K562 (cell line): ENCODE measurements around the gene ANKS1B. TPM values are rescaled to one million over a fixed set of nuclear protein-coding genes. Genes with fewer than 3 reads are reported as not detected.

Experiments
- ATAC-seq: fragments of 200-7000 bp; cut with Tn5 transposase; 3 replicates; pipeline ENCODE4 v1.9.1; 2020; ENCODE audit warnings: moderate library complexity
- BruUV-seq: library from RNA; stranded (reverse); fragments of 400-500 nt; replicated peaks from 2 replicates; lab custom pipeline; 2021; lab: Mats Ljungman, UMichigan
- CTCF ChIA-PET: fragments of 300-600 bp; formaldehyde crosslinking; extraction: SDS; loops from one replicate; lab custom pipeline; 2021; ENCODE audit warnings: low intra/inter-chr PET ratio; lab: Yijun Ruan, JAX
- POLR2A ChIA-PET: fragments of 300-600, 350-650 bp; sonication (Branson Sonifier 250); formaldehyde crosslinking; extraction: SDS; loops from one replicate; lab custom pipeline; 2021; ENCODE audit warnings: antibody characterized with exemption, inconsistent platforms; lab: Yijun Ruan, JAX
- DNase-seq, 4 experiments: peaks; one replicate each; pipeline versions ENCODE4 v3.0.0 to v3.0.0-alpha.2; 2011 to 2018; ENCODE audit warnings: low spot score in 3 of 4, mixed read lengths in 3 of 4; ENCODE audit errors: extremely low read depth in 1 of 4
- FAIRE-seq: peaks from 2 replicates; lab custom pipeline; 2011; peaks lifted over from hg19 to GRCh38; lab: Jason Lieb, UNC
- H2AFZ ChIP-seq: 2 replicates; pipeline ENCODE4 v1.6.0; 2011; ENCODE audit warnings: low read depth, low read length, control low read depth, inconsistent platforms
- H3K27ac ChIP-seq: fragments of 200-600 bp; 3 replicates; pipeline ENCODE4 v1.8.0; 2011; ENCODE audit warnings: low read depth, mild to moderate bottlenecking, control low read depth, inconsistent platforms, low read length, moderate library complexity, mixed read lengths; ENCODE audit errors: extremely low read depth
- H3K27me3 ChIP-seq, 2 experiments: fragments of 300-600 bp in 1 of 2; 2 replicates in 1 of 2; 3 replicates in 1 of 2; pipeline versions ENCODE4 v1.6.0 to v1.8.0; 2011; ENCODE audit warnings: inconsistent platforms in 2 of 2, low read length in 2 of 2, mild to moderate bottlenecking in 1 of 2, mixed read lengths in 1 of 2, moderate library complexity in 1 of 2; ENCODE audit not compliant: control insufficient read depth in 2 of 2, insufficient read depth in 2 of 2
- H3K36me3 ChIP-seq: fragments of 300-600 bp; 3 replicates; pipeline ENCODE4 v1.8.0; 2011; ENCODE audit warnings: mild to moderate bottlenecking, low read length, inconsistent platforms; ENCODE audit not compliant: control insufficient read depth, insufficient read depth
- H3K4me1 ChIP-seq, 2 experiments: fragments of 200-600 bp in 1 of 2; replicated peaks in 1 of 2; 2 replicates in 1 of 2; 3 replicates in 1 of 2; pipeline versions ENCODE4 v1.5.1 to v1.8.0; 2011; ENCODE audit warnings: inconsistent platforms in 2 of 2, low read length in 2 of 2, mild to moderate bottlenecking in 1 of 2, mixed read lengths in 1 of 2, moderate library complexity in 1 of 2; ENCODE audit not compliant: control insufficient read depth in 2 of 2, insufficient read depth in 2 of 2
- H3K4me2 ChIP-seq: 2 replicates; pipeline ENCODE4 v1.6.1; 2011; ENCODE audit warnings: low read length, control low read depth, inconsistent platforms, mixed read lengths; ENCODE audit not compliant: insufficient read depth
- H3K4me3 ChIP-seq: fragments of 200-600 bp; sonication (generic), shearing (Covaris generic); 2 replicates; pipeline ENCODE4 v1.5.1; 2016; ENCODE audit warnings: control low read depth, inconsistent platforms
- H3K79me2 ChIP-seq: fragments of 200-600 bp; 3 replicates; pipeline ENCODE4 v1.8.0; 2011; ENCODE audit warnings: low read length, inconsistent platforms; ENCODE audit not compliant: control insufficient read depth, insufficient read depth
- H3K9ac ChIP-seq, 2 experiments: 2 replicates each; pipeline versions ENCODE4 v1.6.0 to v1.6.1; 2011; ENCODE audit warnings: low read depth in 2 of 2, low read length in 2 of 2, control low read depth in 1 of 2, inconsistent platforms in 1 of 2, mild to moderate bottlenecking in 1 of 2, mixed read lengths in 1 of 2; ENCODE audit not compliant: insufficient read depth in 1 of 2
- H3K9me1 ChIP-seq: one replicate; pipeline ENCODE4 v1.6.0; 2011; ENCODE audit warnings: inconsistent platforms, mild to moderate bottlenecking, low read length, moderate library complexity; ENCODE audit not compliant: control insufficient read depth, insufficient read depth
- H3K9me3 ChIP-seq: replicated peaks from 2 replicates; pipeline ENCODE4 v1.5.1; 2011; ENCODE audit warnings: low read depth, low read length, inconsistent platforms; ENCODE audit not compliant: control insufficient read depth, insufficient read depth
- H4K20me1 ChIP-seq: replicated peaks from 2 replicates; pipeline ENCODE4 v1.6.1; 2011; ENCODE audit warnings: low read length, inconsistent platforms, mixed read lengths; ENCODE audit not compliant: control insufficient read depth, insufficient read depth
- ARID1B ChIP-seq: fragments of 450-650 bp; IDR thresholded peaks from 2 replicates; pipeline ENCODE4 v1.6.1; 2016; ENCODE audit warnings: antibody characterized with exemption, mild to moderate bottlenecking, inconsistent platforms
- NRF1 ChIP-seq, 2 experiments: fragments of 450-650 bp; IDR thresholded peaks in 1 of 2; conservative IDR thresholded peaks in 1 of 2; 2 replicates each; pipeline ENCODE4 v1.6.1; 2014; ENCODE audit warnings: mild to moderate bottlenecking in 2 of 2
- WGBS: fragments of 100-300 bp; shearing (Covaris generic); methylation state at CpG from one replicate; pipeline ENCODE4 v1.1.6; 2016; ENCODE audit warnings: low coverage, mixed read lengths; ENCODE audit not compliant: insufficient coverage; ENCODE audit errors: missing lambda C conversion rate; 5-methylcytosine and 5-hydroxymethylcytosine counted together
- in situ Hi-C: fragments of 300-500 bp; cut with MboI; formaldehyde crosslinking; loops from 4 replicates; pipeline ENCODE4 v1.15.0; 2018; ENCODE audit warnings: inconsistent platforms, mixed read lengths
- intact Hi-C: fragments of 100-400 bp; cut with micrococcal nuclease; formaldehyde crosslinking; loops from 2 replicates; pipeline ENCODE4 v1.14.2; 2022
- polyA plus RNA-seq, 8 experiments: library from polyadenylated mRNA; depleted of rRNA in 4 of 8; stranded (reverse) in 5 of 8; unstranded in 3 of 8; fragments of >200 nt; fragmentation: Nextera tagmentation in 2 of 8; fragmentation: Illumina TruSeq in 1 of 8; extraction: Ambion mirVana in 2 of 8; extraction: Trizol in 1 of 8; gene quantifications; 2 replicates each; pipeline versions ENCODE4 v1.2.1 to v1.2.3, GENCODE V29; 2011 to 2014; ENCODE audit warnings: inconsistent platforms in 1 of 8, missing spikeins in 1 of 8
- total RNA-seq, 7 experiments: library from RNA; depleted of rRNA in 6 of 7; stranded (reverse); fragments of >200 nt in 6 of 7; fragmentation: Illumina TruSeq in 2 of 7; extraction: Trizol in 2 of 7; gene quantifications; 2 replicates each; pipeline versions ENCODE4 v1.2.1 to v1.2.3, GENCODE V29; 2011 to 2021; ENCODE audit warnings: low replicate concordance in 1 of 7
- TF ChIP-seq, protein P1 (sequence below): sonication (generic); formaldehyde crosslinking; IDR thresholded peaks from 2 replicates; pipeline ENCODE4 v1.8.0; 2022; ENCODE audit warnings: mild to moderate bottlenecking, missing genetic modification reagents
- TF ChIP-seq, protein P2 (sequence below), 2 experiments: fragments of 250-450 bp in 1 of 2; fragments of 450-650 bp in 1 of 2; sonication (Bioruptor Pico) in 1 of 2; IDR thresholded peaks; 2 replicates each; pipeline versions ENCODE4 v1.6.1 to v1.8.0; 2016 to 2021; ENCODE audit warnings: mild to moderate bottlenecking in 2 of 2, moderate library complexity in 2 of 2, missing compliant biosample characterization in 1 of 2, missing genetic modification characterization in 1 of 2

Gene ANKS1B
- total and polyA plus RNA-seq, 9 of the 15 experiments (the other 6 are each of a cell fraction or from before 2014, with no cell fraction given), result 0.04 to 0.47 (median 0.28) TPM; not detected in 4

- 0% methylated on average over 2 of the region's 2 CpGs for WGBS
- no peaks in the 10 kb centered on the region for H3K4me1 ChIP-seq
- DNase-seq, result no peak
- H3K9ac ChIP-seq, result no peak overlapping the region
- H2AFZ ChIP-seq, result no peak overlapping the region
- POLR2A ChIA-PET, result no interaction called here
- H3K9me1 ChIP-seq, result no peaks in the 10 kb centered on the region
- H3K4me2 ChIP-seq, result no peak overlapping the region
- no TSS peak for BruUV-seq
- peaks cover 2% of the 10 kb centered on the region; the same call in 1 of the 2 replicates for H3K9me3 ChIP-seq
- no peak for ATAC-seq
- no peaks in the 10 kb centered on the region for H3K79me2 ChIP-seq
- in situ Hi-C loops, result no loop called here
- H3K4me3 ChIP-seq, result no peak overlapping the region
- CTCF ChIA-PET, result interaction anchor here (0.7 kb wide), 1 partner anchor 277 kb away, joined by 3 read pairs; no protein-coding TSS in a partner anchor
- no peak overlapping the region for H3K27ac ChIP-seq
- TF ChIP-seq ARID1B (no peak), NRF1 (conservative IDR thresholded peaks at IDR 0.05 in 1 of 2, IDR thresholded peaks at IDR 0.05 in 1 of 2) (no peak)
- TF ChIP-seq, protein P1, sequence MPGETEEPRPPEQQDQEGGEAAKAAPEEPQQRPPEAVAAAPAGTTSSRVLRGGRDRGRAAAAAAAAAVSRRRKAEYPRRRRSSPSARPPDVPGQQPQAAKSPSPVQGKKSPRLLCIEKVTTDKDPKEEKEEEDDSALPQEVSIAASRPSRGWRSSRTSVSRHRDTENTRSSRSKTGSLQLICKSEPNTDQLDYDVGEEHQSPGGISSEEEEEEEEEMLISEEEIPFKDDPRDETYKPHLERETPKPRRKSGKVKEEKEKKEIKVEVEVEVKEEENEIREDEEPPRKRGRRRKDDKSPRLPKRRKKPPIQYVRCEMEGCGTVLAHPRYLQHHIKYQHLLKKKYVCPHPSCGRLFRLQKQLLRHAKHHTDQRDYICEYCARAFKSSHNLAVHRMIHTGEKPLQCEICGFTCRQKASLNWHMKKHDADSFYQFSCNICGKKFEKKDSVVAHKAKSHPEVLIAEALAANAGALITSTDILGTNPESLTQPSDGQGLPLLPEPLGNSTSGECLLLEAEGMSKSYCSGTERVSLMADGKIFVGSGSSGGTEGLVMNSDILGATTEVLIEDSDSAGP (CRISPR knock-in tag), result no peak
- TF ChIP-seq, protein P2, sequence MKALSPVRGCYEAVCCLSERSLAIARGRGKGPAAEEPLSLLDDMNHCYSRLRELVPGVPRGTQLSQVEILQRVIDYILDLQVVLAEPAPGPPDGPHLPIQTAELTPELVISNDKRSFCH (CRISPR knock-in tag; IDR thresholded peaks at IDR 0.05), result no peak
- TF ChIP-seq, protein P2 (tag; IDR thresholded peaks at IDR 0.05), result no peak
- H3K27me3 ChIP-seq, result no peaks in the 10 kb centered on the region
- no peak for FAIRE-seq
- intact Hi-C loops, result no loop called here
- H4K20me1 ChIP-seq, result no peaks in the 10 kb centered on the region
- H3K36me3 ChIP-seq, result no peaks in the 10 kb centered on the region
Observed at GRCh38 chr12:99759444-99759843, 225.3 kb downstream of the ANKS1B start.
